Measurements from ENCODE around the gene TMEM164.

The TMEM164 gene

GRCh38 chrX:110086162-110086915, 83.4 kb downstream of the TMEM164 start:
- DNase-seq = no peak

GRCh38 chrX:110086916-110087484, 84.1 kb downstream of the TMEM164 start:
- no peak for DNase-seq

GRCh38 chrX:110087485-110088356, 84.8 kb downstream of the TMEM164 start:
- no peak for DNase-seq

GRCh38 chrX:110089656-110090403, 86.9 kb downstream of the TMEM164 start:
- DNase-seq = no peak

GRCh38 chrX:110097920-110098319, 95.0 kb downstream of the TMEM164 start:
- no peak for DNase-seq

- no peak for DNase-seq
These were observed 100.4 kb downstream of the TMEM164 start for GRCh38 chrX:110103344-110103743.

GRCh38 chrX:110104078-110104477, 101.2 kb downstream of the TMEM164 start:
- no peak for DNase-seq

- no peak for DNase-seq
These were observed 105.5 kb downstream of the TMEM164 start for GRCh38 chrX:110108381-110108821.

GRCh38 chrX:110114260-110114776, 111.4 kb downstream of the TMEM164 start:
- no peak for DNase-seq

- no peak for DNase-seq
These were observed 113.4 kb downstream of the TMEM164 start for GRCh38 chrX:110116066-110116980.

GRCh38 chrX:110118530-110118929, 115.6 kb downstream of the TMEM164 start:
- no peak for DNase-seq

GRCh38 chrX:110119480-110119879, 116.6 kb downstream of the TMEM164 start:
- DNase-seq = no peak

- DNase-seq = no peak
These were observed 117.1 kb downstream of the TMEM164 start for GRCh38 chrX:110120025-110120424.

GRCh38 chrX:110123331-110123782, 120.4 kb downstream of the TMEM164 start:
- no peak for DNase-seq

GRCh38 chrX:110125446-110126162, 122.7 kb downstream of the TMEM164 start:
- no peak for DNase-seq

GRCh38 chrX:110131031-110131430, 128.1 kb downstream of the TMEM164 start:
- DNase-seq = no peak

GRCh38 chrX:110132450-110133114, 129.7 kb downstream of the TMEM164 start:
- DNase-seq = no peak

- DNase-seq = no peak
These were observed 130.9 kb downstream of the TMEM164 start for GRCh38 chrX:110133735-110134370.

- no peak for DNase-seq
These were observed 132.7 kb downstream of the TMEM164 start for GRCh38 chrX:110135618-110136017.

GRCh38 chrX:110136136-110136535, 133.2 kb downstream of the TMEM164 start:
- no peak for DNase-seq

Measured in activated effector memory CD4-positive, alpha-beta T cell treated with Interleukin-2 at 50 U/mL for 16 hours (primary cell).